ENCODE measurements around the gene OR6V1. TPM values are rescaled to one million over a fixed set of nuclear protein-coding genes. Genes with fewer than 3 reads are reported as not detected.

OR6V1 gene
- total and polyA plus RNA-seq, 7 donors = not detected

DNA sequence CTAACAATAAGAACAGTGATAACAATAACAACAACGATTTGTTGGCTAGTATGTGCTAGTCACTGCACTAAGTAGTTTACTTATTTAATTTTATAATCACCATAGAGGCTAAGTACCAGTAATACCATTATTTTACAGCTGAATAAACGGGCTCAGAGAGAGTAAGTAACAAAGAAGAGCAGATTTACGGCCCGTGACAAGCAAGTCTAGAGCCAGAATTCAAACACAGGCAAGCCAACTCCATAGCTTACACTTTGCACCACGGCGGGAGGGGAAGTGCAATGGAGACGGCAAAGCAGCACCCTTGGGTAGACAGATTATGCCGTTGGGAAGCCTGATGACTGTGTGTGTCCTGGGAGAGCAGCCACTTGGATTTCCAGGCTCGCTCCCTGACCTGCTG lies 1.2 kb upstream of the OR6V1 start:
- TF ChIP-seq EP300 (IDR thresholded peaks at IDR 0.05) = no peak
- TF ChIP-seq POLR2AphosphoS5 (IDR thresholded peaks at IDR 0.05) = no peak
- TF ChIP-seq, protein P1, sequence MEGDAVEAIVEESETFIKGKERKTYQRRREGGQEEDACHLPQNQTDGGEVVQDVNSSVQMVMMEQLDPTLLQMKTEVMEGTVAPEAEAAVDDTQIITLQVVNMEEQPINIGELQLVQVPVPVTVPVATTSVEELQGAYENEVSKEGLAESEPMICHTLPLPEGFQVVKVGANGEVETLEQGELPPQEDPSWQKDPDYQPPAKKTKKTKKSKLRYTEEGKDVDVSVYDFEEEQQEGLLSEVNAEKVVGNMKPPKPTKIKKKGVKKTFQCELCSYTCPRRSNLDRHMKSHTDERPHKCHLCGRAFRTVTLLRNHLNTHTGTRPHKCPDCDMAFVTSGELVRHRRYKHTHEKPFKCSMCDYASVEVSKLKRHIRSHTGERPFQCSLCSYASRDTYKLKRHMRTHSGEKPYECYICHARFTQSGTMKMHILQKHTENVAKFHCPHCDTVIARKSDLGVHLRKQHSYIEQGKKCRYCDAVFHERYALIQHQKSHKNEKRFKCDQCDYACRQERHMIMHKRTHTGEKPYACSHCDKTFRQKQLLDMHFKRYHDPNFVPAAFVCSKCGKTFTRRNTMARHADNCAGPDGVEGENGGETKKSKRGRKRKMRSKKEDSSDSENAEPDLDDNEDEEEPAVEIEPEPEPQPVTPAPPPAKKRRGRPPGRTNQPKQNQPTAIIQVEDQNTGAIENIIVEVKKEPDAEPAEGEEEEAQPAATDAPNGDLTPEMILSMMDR (IDR thresholded peaks at IDR 0.05) = no peak
- TF ChIP-seq POLR2A (IDR thresholded peaks at IDR 0.05) = no peak
- Histone ChIP-seq H3K4me1 (peaks cover 0 to 14% (median 5%) of the 10 kb centered on the region in 4 donors), H3K27me3 (no peaks in the 10 kb centered on the region), H3K9me3 (no peaks in the 10 kb centered on the region), H3K4me3 (no peak overlapping the region), H3K27ac (no peak overlapping the region), H3K36me3 (no peaks in the 10 kb centered on the region)
- DNase-seq = no peak
- WGBS, 2 donors = 48 to 54% methylated on average over 9 of the region's 9 CpGs
- intact Hi-C loops (cut with DNase I) = no loop called here

DNA sequence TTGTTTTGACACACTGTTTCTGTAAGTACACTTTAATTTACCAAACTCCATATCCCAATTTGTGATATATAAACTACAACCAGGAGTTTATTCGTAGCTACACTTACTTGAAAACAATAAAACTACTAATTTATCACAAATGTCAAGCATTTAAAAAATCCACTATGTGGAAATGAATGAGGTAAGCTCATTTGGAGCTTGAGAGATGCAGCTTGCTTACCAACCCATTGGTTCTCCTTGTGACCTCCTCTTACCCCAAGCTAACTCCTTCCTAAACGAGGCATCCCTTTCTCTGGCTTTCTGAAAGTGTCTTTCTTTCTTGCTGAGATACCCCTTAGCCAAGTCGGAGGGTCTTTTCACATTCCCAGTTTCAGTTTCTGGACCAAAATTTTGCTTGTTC lies 2.5 kb downstream of the OR6V1 start:
- peaks cover 0 to 9% (median 3%) of the 10 kb centered on the region in 4 donors for H3K4me1 ChIP-seq
- H3K27me3 ChIP-seq = no peaks in the 10 kb centered on the region
- no peaks in the 10 kb centered on the region for H3K9me3 ChIP-seq
- H3K4me3 ChIP-seq = no peak overlapping the region
- TF ChIP-seq, protein P1 (IDR thresholded peaks at IDR 0.05) = no peak
- TF ChIP-seq POLR2A (IDR thresholded peaks at IDR 0.05) (no peak), POLR2AphosphoS5 (IDR thresholded peaks at IDR 0.05) (no peak), EP300 (IDR thresholded peaks at IDR 0.05) (no peak)
- intact Hi-C loops (cut with DNase I) = no loop called here
- H3K27ac ChIP-seq = no peak overlapping the region
- no peaks in the 10 kb centered on the region for H3K36me3 ChIP-seq
- no peak for DNase-seq
- 53 to 64% methylated on average over 3 of the region's 3 CpGs for WGBS, 2 donors

DNA sequence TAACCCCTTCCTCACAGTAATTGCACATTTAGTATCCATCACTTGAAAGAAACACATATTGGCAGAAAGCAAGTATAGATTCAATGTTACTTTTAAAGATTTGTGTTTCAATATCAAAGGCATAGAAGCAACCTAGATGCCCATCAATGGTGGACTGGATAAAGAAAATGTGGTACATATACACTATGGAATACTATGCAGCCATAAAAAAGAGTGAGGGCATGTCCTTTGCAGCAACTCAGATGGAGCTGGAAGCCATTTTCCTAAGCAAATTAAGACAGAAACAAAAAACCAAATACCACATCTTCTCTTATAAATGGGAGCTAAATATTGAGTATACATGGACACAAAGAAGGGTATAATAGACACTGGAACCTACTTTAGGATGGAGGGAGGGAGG lies 3.6 kb downstream of the OR6V1 start:
- Histone ChIP-seq H3K4me1 (peaks cover 0 to 7% (median 2%) of the 10 kb centered on the region in 4 donors), H3K36me3 (no peaks in the 10 kb centered on the region), H3K27me3 (no peaks in the 10 kb centered on the region), H3K27ac (no peak overlapping the region), H3K4me3 (no peak overlapping the region), H3K9me3 (no peaks in the 10 kb centered on the region)
- intact Hi-C loops (cut with DNase I) = no loop called here
- TF ChIP-seq EP300 (IDR thresholded peaks at IDR 0.05) (no peak), POLR2A (IDR thresholded peaks at IDR 0.05) (no peak), POLR2AphosphoS5 (IDR thresholded peaks at IDR 0.05) (no peak)
- TF ChIP-seq, protein P1 (IDR thresholded peaks at IDR 0.05) = no peak
- DNase-seq = no peak

DNA sequence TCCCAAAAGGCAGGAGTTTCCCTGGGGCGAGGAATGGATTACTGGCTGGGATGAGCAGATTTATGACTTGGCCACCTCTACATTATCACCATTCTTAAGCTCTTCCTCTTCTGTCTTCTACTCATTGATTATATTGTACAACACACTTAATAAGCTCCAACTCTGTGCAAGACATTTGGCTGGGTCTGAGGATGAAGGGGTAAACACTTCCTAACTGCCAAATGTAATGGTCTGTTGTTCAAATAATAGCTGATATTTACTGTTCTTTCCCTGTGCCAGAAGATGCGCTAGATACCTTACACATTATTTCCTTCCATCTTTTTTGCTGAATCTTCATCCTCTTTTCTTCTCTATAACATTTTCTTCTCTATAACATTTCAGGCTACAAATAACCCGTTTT lies 11.6 kb downstream of the OR6V1 start:
- no peaks in the 10 kb centered on the region for H3K9me3 ChIP-seq
- H3K36me3 ChIP-seq = no peaks in the 10 kb centered on the region
- DNase-seq = no peak
- no peaks in the 10 kb centered on the region for H3K27me3 ChIP-seq
- WGBS, 2 donors = 75 to 82% methylated on average over 3 of the region's 3 CpGs
- TF ChIP-seq EP300 (IDR thresholded peaks at IDR 0.05) (no peak), POLR2A (IDR thresholded peaks at IDR 0.05) (no peak), POLR2AphosphoS5 (IDR thresholded peaks at IDR 0.05) (no peak)
- TF ChIP-seq, protein P1 (IDR thresholded peaks at IDR 0.05) = no peak
- H3K4me3 ChIP-seq = no peak overlapping the region
- no peaks in the 10 kb centered on the region for H3K4me1 ChIP-seq
- no peak overlapping the region for H3K27ac ChIP-seq
- intact Hi-C loops (cut with DNase I) = no loop called here

DNA sequence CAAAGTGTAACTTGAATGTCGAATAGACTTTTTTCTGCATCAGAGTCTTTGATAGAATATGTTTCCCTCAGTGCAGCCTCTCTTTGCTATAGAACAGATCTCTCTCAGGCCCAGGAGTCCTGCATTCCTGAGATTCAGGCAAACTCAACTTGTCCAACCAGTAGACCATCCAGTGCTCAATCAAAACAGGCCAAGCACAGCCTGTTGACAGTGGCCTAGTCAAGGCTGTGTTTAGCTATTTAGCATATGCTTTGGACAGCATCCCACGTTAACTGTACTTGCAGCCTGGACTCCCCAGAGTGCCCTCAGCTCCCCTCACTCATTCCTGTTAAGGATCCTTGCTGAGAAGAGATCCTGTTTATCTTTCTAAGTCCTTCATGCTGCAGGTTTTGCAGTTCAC lies 16.3 kb downstream of the OR6V1 start:
- WGBS, 2 donors = 68 to 79% methylated on average over 2 of the region's 2 CpGs
- TF ChIP-seq EP300 (IDR thresholded peaks at IDR 0.05) = no peak
- TF ChIP-seq POLR2AphosphoS5 (IDR thresholded peaks at IDR 0.05) = no peak
- TF ChIP-seq, protein P1 (IDR thresholded peaks at IDR 0.05) = no peak
- no peak for TF ChIP-seq POLR2A (IDR thresholded peaks at IDR 0.05)

More for the DNA sequence above, 16.3 kb downstream of the OR6V1 start:
- no peak overlapping the region for H3K27ac ChIP-seq
- H3K4me1 ChIP-seq = no peaks in the 10 kb centered on the region
- no peak for DNase-seq
- H3K36me3 ChIP-seq = no peaks in the 10 kb centered on the region
- intact Hi-C loops (cut with DNase I) = no loop called here
- no peaks in the 10 kb centered on the region for H3K9me3 ChIP-seq
- H3K4me3 ChIP-seq = no peak overlapping the region
- H3K27me3 ChIP-seq = no peaks in the 10 kb centered on the region
